SK-N-SH (cell line): Measurements from ENCODE around the gene UCMA. TPM values are rescaled to one million over a fixed set of nuclear protein-coding genes. Genes with fewer than 3 reads are reported as not detected.

Source experiments
- CTCF ChIA-PET: fragments of 300-600, 350-600 bp; formaldehyde crosslinking; extraction: SDS; loops from one replicate; lab custom pipeline; 2021; lab: Yijun Ruan, JAX
- POLR2A ChIA-PET: fragments of 350-600 bp; sonication (Branson Sonifier 250); formaldehyde crosslinking; extraction: SDS; loops from one replicate; lab custom pipeline; 2020; ENCODE audit warnings: antibody characterized with exemption, inconsistent platforms; lab: Yijun Ruan, JAX
- DNase-seq: peaks from one replicate; pipeline ENCODE4 v3.0.0; 2012
- H2AFZ ChIP-seq: fragments of 200-600 bp; sonication (generic); 2 replicates; pipeline ENCODE4 v1.8.1; 2016; ENCODE audit warnings: antibody characterized with exemption, mild to moderate bottlenecking, low read depth
- H3F3A ChIP-seq: fragments of 200-600 bp; sonication (generic); replicated peaks from 2 replicates; pipeline ENCODE3; 2016; ENCODE audit warnings: antibody characterized with exemption, mild to moderate bottlenecking; ENCODE audit not compliant: insufficient read depth
- H3K27ac ChIP-seq, 2 experiments: fragments of 200-500 bp in 1 of 2; fragments of 200-600 bp in 1 of 2; sonication (Bioruptor generic) in 1 of 2; sonication (generic), shearing (Covaris generic) in 1 of 2; 2 replicates each; pipeline versions ENCODE4 v1.5.1 to v1.6.1; 2014 to 2016; ENCODE audit warnings: low read depth in 2 of 2, inconsistent platforms in 1 of 2, low read length in 1 of 2, mild to moderate bottlenecking in 1 of 2, mixed read lengths in 1 of 2
- H3K27me3 ChIP-seq: fragments of 200-600 bp; sonication (generic), shearing (Covaris generic); 2 replicates; pipeline ENCODE4 v1.6.1; 2016; ENCODE audit warnings: mixed run types; ENCODE audit not compliant: insufficient read depth
- H3K36me3 ChIP-seq, 2 experiments: fragments of 200-500 bp in 1 of 2; fragments of 200-600 bp in 1 of 2; sonication (Bioruptor generic) in 1 of 2; sonication (generic) in 1 of 2; replicated peaks in 1 of 2; 2 replicates each; pipeline versions ENCODE3 to v1.5.1; 2014 to 2016; ENCODE audit warnings: low read length in 1 of 2, mild to moderate bottlenecking in 1 of 2; ENCODE audit not compliant: insufficient read depth in 2 of 2, control insufficient read depth in 1 of 2
- H3K4me1 ChIP-seq, 2 experiments: fragments of 200-500 bp in 1 of 2; fragments of 200-600 bp in 1 of 2; sonication (Bioruptor generic) in 1 of 2; sonication (generic), shearing (Covaris generic) in 1 of 2; 2 replicates each; pipeline versions ENCODE4 v1.5.1 to v1.6.1; 2014 to 2016; ENCODE audit warnings: low read depth in 1 of 2, low read length in 1 of 2, mixed run types in 1 of 2; ENCODE audit not compliant: insufficient read depth in 2 of 2, control insufficient read depth in 1 of 2
- H3K4me2 ChIP-seq: fragments of 200-600 bp; sonication (generic), shearing (Covaris generic); 2 replicates; pipeline ENCODE4 v1.6.1; 2017; ENCODE audit warnings: mixed run types
- H3K4me3 ChIP-seq, 2 experiments: fragments of 200-500 bp in 1 of 2; fragments of 200-600 bp in 1 of 2; sonication (Bioruptor generic) in 1 of 2; sonication (generic), shearing (Covaris generic) in 1 of 2; 2 replicates each; pipeline versions ENCODE4 v1.5.1 to v1.8.1; 2014 to 2016; ENCODE audit warnings: low read depth in 2 of 2, inconsistent platforms in 1 of 2, low read length in 1 of 2, mild to moderate bottlenecking in 1 of 2, mixed read lengths in 1 of 2, moderate library complexity in 1 of 2
- H3K79me2 ChIP-seq: fragments of 200-600 bp; sonication (generic); 2 replicates; pipeline ENCODE4 v1.8.1; 2017; ENCODE audit warnings: mild to moderate bottlenecking; ENCODE audit not compliant: insufficient read depth
- H3K9ac ChIP-seq: fragments of 200-600 bp; sonication (generic); 2 replicates; pipeline ENCODE4 v1.6.1; 2017; ENCODE audit warnings: mixed run types
- H3K9me2 ChIP-seq: fragments of 200-600 bp; sonication (generic); 2 replicates; pipeline ENCODE4 v1.6.1; 2017; ENCODE audit warnings: mixed run types
- H3K9me3 ChIP-seq: fragments of 200-600 bp; sonication (generic); 2 replicates; pipeline ENCODE4 v1.6.1; 2017; ENCODE audit warnings: mixed run types, mild to moderate bottlenecking, moderate library complexity
- H4K20me1 ChIP-seq: fragments of 200-600 bp; sonication (generic); 2 replicates; pipeline ENCODE4 v1.6.1; 2017; ENCODE audit warnings: mild to moderate bottlenecking, mixed run types; ENCODE audit not compliant: insufficient read depth
- ELF1 ChIP-seq: IDR thresholded peaks from 2 replicates; pipeline ENCODE4 v1.4.0; 2012
- FOXJ3 ChIP-seq: sonication (generic); formaldehyde crosslinking; IDR thresholded peaks from 2 replicates; pipeline ENCODE4 v1.5.1; 2020; ENCODE audit warnings: mild to moderate bottlenecking, missing genetic modification reagents
- FOXM1 ChIP-seq: IDR thresholded peaks from 2 replicates; pipeline ENCODE4 v1.4.0; 2012; ENCODE audit warnings: low read depth, mild to moderate bottlenecking
- JUND ChIP-seq: IDR thresholded peaks from 2 replicates; pipeline ENCODE4 v1.4.0; 2012
- MEF2A ChIP-seq: IDR thresholded peaks from 2 replicates; pipeline ENCODE4 v1.4.0; 2012; ENCODE audit warnings: low read depth, borderline replicate concordance
- POLR2AphosphoS5 ChIP-seq: IDR thresholded peaks from 2 replicates; pipeline ENCODE4 v1.6.1; 2012; ENCODE audit warnings: low read depth, low read length
- RCOR1 ChIP-seq: fragments of 150-350 bp; IDR thresholded peaks from 2 replicates; pipeline ENCODE4 v1.6.1; 2017; ENCODE audit warnings: antibody characterized with exemption, low read length
- TEAD4 ChIP-seq: IDR thresholded peaks from 2 replicates; pipeline ENCODE4 v1.4.0; 2012; ENCODE audit warnings: mild to moderate bottlenecking, borderline replicate concordance; ENCODE audit not compliant: insufficient read depth
- WGBS: methylation state at CpG from one replicate; pipeline ENCODE4 v1.1.6; 2017; ENCODE audit warnings: low lambda C conversion rate; 5-methylcytosine and 5-hydroxymethylcytosine counted together
- polyA plus RNA-seq, 3 experiments: library from polyadenylated mRNA; depleted of rRNA; stranded (reverse); fragments of >200 nt; gene quantifications; 2 replicates each; pipeline ENCODE4 v1.2.3, GENCODE V29; 2012
- TF ChIP-seq, protein P1 (sequence below): IDR thresholded peaks from 2 replicates; pipeline ENCODE4 v1.4.0; 2012; ENCODE audit warnings: low read depth
- TF ChIP-seq, protein P2 (sequence below): IDR thresholded peaks from 2 replicates; pipeline ENCODE4 v1.6.1; 2012; ENCODE audit warnings: mild to moderate bottlenecking, low read depth, low read length, moderate library complexity
- TF ChIP-seq, protein P3 (sequence below): fragments of 150-350 bp; IDR thresholded peaks from 2 replicates; pipeline ENCODE4 v1.6.1; 2016; ENCODE audit warnings: mild to moderate bottlenecking, low read depth, low read length
- TF ChIP-seq, protein P4 (sequence below): fragments of 200-600 bp; sonication (generic); IDR thresholded peaks from 2 replicates; pipeline ENCODE4 v1.6.1; 2017; ENCODE audit warnings: antibody characterized with exemption, mild to moderate bottlenecking, moderate library complexity

Gene UCMA
- polyA plus RNA-seq, 1 of the 3 experiments (the other 2 are of a cell fraction): not detected

DNA sequence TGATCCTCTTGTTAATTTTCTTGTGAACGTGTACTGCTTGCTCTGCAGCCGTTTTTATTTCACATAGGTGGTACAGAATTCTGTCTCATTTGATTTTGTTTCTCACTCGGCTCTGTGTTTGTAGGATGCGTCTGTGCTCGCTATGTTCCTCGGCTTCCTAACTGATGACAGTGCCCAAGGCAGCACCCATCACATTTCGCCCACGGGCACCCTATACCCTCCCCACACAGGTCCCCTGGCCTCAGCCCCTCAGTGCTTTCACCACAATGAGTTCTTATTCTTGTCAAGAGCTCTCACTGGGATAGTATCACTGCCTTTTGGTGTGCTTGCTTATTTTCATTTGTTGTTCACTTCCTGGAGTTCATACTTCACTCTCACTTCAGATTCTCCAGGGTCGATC is 28.1 kb downstream of the UCMA start:
- H3K27me3 ChIP-seq: no peaks in the 10 kb centered on the region
- no peaks in the 10 kb centered on the region for H3K9me3 ChIP-seq
- 93% methylated on average over 9 of the region's 9 CpGs for WGBS
- POLR2A ChIA-PET: interaction anchor here (1.2 kb wide), 1 partner anchor 96 kb away, joined by 5 read pairs; no protein-coding TSS in a partner anchor
- no peak overlapping the region for H3K9ac ChIP-seq
- no peaks in the 10 kb centered on the region for H3K79me2 ChIP-seq
- H3F3A ChIP-seq: no peaks in the 10 kb centered on the region
- H2AFZ ChIP-seq: no peak overlapping the region
- H3K36me3 ChIP-seq: peaks cover 4 to 12% of the 10 kb centered on the region in 2 experiments
- no peak overlapping the region for H3K4me3 ChIP-seq
- no peak for DNase-seq
- no peak for TF ChIP-seq FOXM1
- no peak for TF ChIP-seq FOXJ3
- TF ChIP-seq, protein P1, sequence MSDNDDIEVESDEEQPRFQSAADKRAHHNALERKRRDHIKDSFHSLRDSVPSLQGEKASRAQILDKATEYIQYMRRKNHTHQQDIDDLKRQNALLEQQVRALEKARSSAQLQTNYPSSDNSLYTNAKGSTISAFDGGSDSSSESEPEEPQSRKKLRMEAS: no peak
- TF ChIP-seq, protein P2, sequence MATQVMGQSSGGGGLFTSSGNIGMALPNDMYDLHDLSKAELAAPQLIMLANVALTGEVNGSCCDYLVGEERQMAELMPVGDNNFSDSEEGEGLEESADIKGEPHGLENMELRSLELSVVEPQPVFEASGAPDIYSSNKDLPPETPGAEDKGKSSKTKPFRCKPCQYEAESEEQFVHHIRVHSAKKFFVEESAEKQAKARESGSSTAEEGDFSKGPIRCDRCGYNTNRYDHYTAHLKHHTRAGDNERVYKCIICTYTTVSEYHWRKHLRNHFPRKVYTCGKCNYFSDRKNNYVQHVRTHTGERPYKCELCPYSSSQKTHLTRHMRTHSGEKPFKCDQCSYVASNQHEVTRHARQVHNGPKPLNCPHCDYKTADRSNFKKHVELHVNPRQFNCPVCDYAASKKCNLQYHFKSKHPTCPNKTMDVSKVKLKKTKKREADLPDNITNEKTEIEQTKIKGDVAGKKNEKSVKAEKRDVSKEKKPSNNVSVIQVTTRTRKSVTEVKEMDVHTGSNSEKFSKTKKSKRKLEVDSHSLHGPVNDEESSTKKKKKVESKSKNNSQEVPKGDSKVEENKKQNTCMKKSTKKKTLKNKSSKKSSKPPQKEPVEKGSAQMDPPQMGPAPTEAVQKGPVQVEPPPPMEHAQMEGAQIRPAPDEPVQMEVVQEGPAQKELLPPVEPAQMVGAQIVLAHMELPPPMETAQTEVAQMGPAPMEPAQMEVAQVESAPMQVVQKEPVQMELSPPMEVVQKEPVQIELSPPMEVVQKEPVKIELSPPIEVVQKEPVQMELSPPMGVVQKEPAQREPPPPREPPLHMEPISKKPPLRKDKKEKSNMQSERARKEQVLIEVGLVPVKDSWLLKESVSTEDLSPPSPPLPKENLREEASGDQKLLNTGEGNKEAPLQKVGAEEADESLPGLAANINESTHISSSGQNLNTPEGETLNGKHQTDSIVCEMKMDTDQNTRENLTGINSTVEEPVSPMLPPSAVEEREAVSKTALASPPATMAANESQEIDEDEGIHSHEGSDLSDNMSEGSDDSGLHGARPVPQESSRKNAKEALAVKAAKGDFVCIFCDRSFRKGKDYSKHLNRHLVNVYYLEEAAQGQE: no peak
- TF ChIP-seq, protein P3, sequence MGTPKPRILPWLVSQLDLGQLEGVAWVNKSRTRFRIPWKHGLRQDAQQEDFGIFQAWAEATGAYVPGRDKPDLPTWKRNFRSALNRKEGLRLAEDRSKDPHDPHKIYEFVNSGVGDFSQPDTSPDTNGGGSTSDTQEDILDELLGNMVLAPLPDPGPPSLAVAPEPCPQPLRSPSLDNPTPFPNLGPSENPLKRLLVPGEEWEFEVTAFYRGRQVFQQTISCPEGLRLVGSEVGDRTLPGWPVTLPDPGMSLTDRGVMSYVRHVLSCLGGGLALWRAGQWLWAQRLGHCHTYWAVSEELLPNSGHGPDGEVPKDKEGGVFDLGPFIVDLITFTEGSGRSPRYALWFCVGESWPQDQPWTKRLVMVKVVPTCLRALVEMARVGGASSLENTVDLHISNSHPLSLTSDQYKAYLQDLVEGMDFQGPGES: no peak
- TF ChIP-seq JUND: no peak
- TF ChIP-seq TEAD4: no peak
- TF ChIP-seq POLR2AphosphoS5: no peak
- no peak for TF ChIP-seq MEF2A
- TF ChIP-seq, protein P4, sequence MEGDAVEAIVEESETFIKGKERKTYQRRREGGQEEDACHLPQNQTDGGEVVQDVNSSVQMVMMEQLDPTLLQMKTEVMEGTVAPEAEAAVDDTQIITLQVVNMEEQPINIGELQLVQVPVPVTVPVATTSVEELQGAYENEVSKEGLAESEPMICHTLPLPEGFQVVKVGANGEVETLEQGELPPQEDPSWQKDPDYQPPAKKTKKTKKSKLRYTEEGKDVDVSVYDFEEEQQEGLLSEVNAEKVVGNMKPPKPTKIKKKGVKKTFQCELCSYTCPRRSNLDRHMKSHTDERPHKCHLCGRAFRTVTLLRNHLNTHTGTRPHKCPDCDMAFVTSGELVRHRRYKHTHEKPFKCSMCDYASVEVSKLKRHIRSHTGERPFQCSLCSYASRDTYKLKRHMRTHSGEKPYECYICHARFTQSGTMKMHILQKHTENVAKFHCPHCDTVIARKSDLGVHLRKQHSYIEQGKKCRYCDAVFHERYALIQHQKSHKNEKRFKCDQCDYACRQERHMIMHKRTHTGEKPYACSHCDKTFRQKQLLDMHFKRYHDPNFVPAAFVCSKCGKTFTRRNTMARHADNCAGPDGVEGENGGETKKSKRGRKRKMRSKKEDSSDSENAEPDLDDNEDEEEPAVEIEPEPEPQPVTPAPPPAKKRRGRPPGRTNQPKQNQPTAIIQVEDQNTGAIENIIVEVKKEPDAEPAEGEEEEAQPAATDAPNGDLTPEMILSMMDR: no peak
- no peak for TF ChIP-seq ELF1
- no peak for TF ChIP-seq RCOR1
- CTCF ChIA-PET: interaction anchor here (0.6 to 6.0 kb wide), 23 partner anchors 8 to 506 kb away, joined by 3 to 106 read pairs (median 4); partner anchors contain the start of gene PHYH
- H3K9me2 ChIP-seq: no peaks in the 10 kb centered on the region
- no peaks in the 10 kb centered on the region; a peak in 1 of 4 replicates for H3K4me1 ChIP-seq
- no peaks in the 10 kb centered on the region for H4K20me1 ChIP-seq
- no peak overlapping the region for H3K4me2 ChIP-seq
- H3K27ac ChIP-seq: no peak overlapping the region
